Body of pancreas (tissue), 4 donors: Measurements from ENCODE around the gene MICALL1. TPM values are rescaled to one million over a fixed set of nuclear protein-coding genes. Genes with fewer than 3 reads are reported as not detected.

ENCODE experiments used
- ATAC-seq: fragments of 150-250 bp; one replicate; pipeline ENCODE4 v1.9.1; 2016
- DNase-seq, 4 donors: peaks; one replicate each; pipeline ENCODE4 v3.0.0-alpha.2; 2019
- H3K27ac ChIP-seq, 4 donors: fragments of 200-600 bp; sonication (generic); 1 replicate in 3 of 4; 2 replicates in 1 of 4; pipeline versions ENCODE4 v1.5.1 to v1.6.1; 2016 to 2019; ENCODE audit warnings: mild to moderate bottlenecking in 1 of 4, mixed read lengths in 1 of 4, moderate library complexity in 1 of 4
- H3K27me3 ChIP-seq, 2 donors: fragments of 200-600 bp; sonication (generic); one replicate each; pipeline ENCODE4 v1.6.0; 2016; ENCODE audit warnings: mild to moderate bottlenecking in 1 of 2
- H3K36me3 ChIP-seq, 2 donors: fragments of 200-600 bp; sonication (generic); replicated peaks in 1 of 2; 2 replicates each; pipeline ENCODE4 v1.5.1; 2016; ENCODE audit warnings: low read depth in 2 of 2; ENCODE audit not compliant: insufficient read depth in 1 of 2
- H3K4me1 ChIP-seq: fragments of 200-600 bp; sonication (generic); one replicate; pipeline ENCODE4 v1.6.0; 2016
- H3K4me3 ChIP-seq, 2 donors: fragments of 200-600 bp; sonication (generic); 1 replicate in 1 of 2; 2 replicates in 1 of 2; pipeline ENCODE4 v1.5.1; 2016 to 2019
- H3K9me3 ChIP-seq, 3 donors: fragments of 200-600 bp; sonication (generic); 1 replicate in 2 of 3; 2 replicates in 1 of 3; pipeline ENCODE4 v1.5.1; 2016
- POLR2A ChIP-seq, 3 donors: fragments of 450-650 bp; IDR thresholded peaks; one replicate each; pipeline ENCODE4 v1.6.1; 2016; ENCODE audit warnings: antibody characterized with exemption in 3 of 3, mild to moderate bottlenecking in 2 of 3
- WGBS, 2 donors: methylation state at CpG; one replicate each; pipeline ENCODE4 v1.1.5; 2017; 5-methylcytosine and 5-hydroxymethylcytosine counted together
- intact Hi-C: fragments of 100-400 bp; cut with DNase I; formaldehyde crosslinking; loops from one replicate; pipeline ENCODE4 v1.15.1; 2023
- total RNA-seq, 2 donors: library from RNA; depleted of rRNA; stranded (reverse); fragments of >200 nt; gene quantifications; one replicate each; pipeline ENCODE4 v1.1.0, GENCODE V29; 2016
- TF ChIP-seq, protein P1 (sequence below), 7 experiments: fragments of 450-650 bp in 4 of 7; fragments of 200-600 bp in 3 of 7; sonication (generic) in 3 of 7; IDR thresholded peaks; one replicate each; pipeline ENCODE4 v1.5.1; 2016 to 2019; ENCODE audit warnings: antibody characterized with exemption in 7 of 7

The MICALL1 gene
- total RNA-seq, 2 donors from 2014 or later: 19.2 to 34.9 TPM

- WGBS, 2 donors: 94% methylated on average over 16 to 18 of the region's 18 CpGs
- Histone ChIP-seq H3K4me3 (no peak overlapping the region), H3K4me1 (peaks cover 7% of the 10 kb centered on the region), H3K27ac (no peak overlapping the region), H3K27me3 (no peaks in the 10 kb centered on the region), H3K9me3 (no peaks in the 10 kb centered on the region), H3K36me3 (peaks cover 0 to 20% of the 10 kb centered on the region in 2 donors)
- DNase-seq (no peak), ATAC-seq (no peak)
- TF ChIP-seq POLR2A (IDR thresholded peaks at IDR 0.05): no peak
- TF ChIP-seq, protein P1, sequence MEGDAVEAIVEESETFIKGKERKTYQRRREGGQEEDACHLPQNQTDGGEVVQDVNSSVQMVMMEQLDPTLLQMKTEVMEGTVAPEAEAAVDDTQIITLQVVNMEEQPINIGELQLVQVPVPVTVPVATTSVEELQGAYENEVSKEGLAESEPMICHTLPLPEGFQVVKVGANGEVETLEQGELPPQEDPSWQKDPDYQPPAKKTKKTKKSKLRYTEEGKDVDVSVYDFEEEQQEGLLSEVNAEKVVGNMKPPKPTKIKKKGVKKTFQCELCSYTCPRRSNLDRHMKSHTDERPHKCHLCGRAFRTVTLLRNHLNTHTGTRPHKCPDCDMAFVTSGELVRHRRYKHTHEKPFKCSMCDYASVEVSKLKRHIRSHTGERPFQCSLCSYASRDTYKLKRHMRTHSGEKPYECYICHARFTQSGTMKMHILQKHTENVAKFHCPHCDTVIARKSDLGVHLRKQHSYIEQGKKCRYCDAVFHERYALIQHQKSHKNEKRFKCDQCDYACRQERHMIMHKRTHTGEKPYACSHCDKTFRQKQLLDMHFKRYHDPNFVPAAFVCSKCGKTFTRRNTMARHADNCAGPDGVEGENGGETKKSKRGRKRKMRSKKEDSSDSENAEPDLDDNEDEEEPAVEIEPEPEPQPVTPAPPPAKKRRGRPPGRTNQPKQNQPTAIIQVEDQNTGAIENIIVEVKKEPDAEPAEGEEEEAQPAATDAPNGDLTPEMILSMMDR (IDR thresholded peaks at IDR 0.05): no peak
- intact Hi-C loops: loop anchor here (5.0 kb wide), 1 partner anchor 137 kb away; the partner anchor contains the start of gene GALR3
Observed at GRCh38 chr22:37959231-37959825, 53.2 kb downstream of the MICALL1 start.

GRCh38 chr22:37961062-37961461 lies 55.0 kb downstream of the MICALL1 start:
- H3K27me3 ChIP-seq: no peaks in the 10 kb centered on the region
- ATAC-seq (no peak), DNase-seq (no peak)
- no peaks in the 10 kb centered on the region for H3K9me3 ChIP-seq
- H3K36me3 ChIP-seq: peaks cover 0 to 20% of the 10 kb centered on the region in 2 donors
- no peak overlapping the region for H3K27ac ChIP-seq
- intact Hi-C loops: no loop called here
- no peaks in the 10 kb centered on the region for H3K4me1 ChIP-seq
- 100% methylated on average over 3 to 4 of the region's 4 CpGs for WGBS, 2 donors
- no peak overlapping the region for H3K4me3 ChIP-seq
- TF ChIP-seq, protein P1 (IDR thresholded peaks at IDR 0.05): no peak
- no peak for TF ChIP-seq POLR2A (IDR thresholded peaks at IDR 0.05)

GRCh38 chr22:37965940-37966664 lies 60.0 kb downstream of the MICALL1 start:
- DNase-seq (no peak), ATAC-seq (no peak)
- WGBS, 2 donors: 63 to 74% methylated on average over 9 of the region's 9 CpGs
- Histone ChIP-seq H3K27me3 (no peaks in the 10 kb centered on the region), H3K27ac (no peak overlapping the region), H3K9me3 (no peaks in the 10 kb centered on the region), H3K4me1 (peaks cover 10% of the 10 kb centered on the region), H3K36me3 (peaks cover 0 to 6% of the 10 kb centered on the region in 2 donors), H3K4me3 (no peak overlapping the region)
- no peak for TF ChIP-seq POLR2A (IDR thresholded peaks at IDR 0.05)
- TF ChIP-seq, protein P1 (IDR thresholded peaks at IDR 0.05): no peak
- intact Hi-C loops: no loop called here

DNA sequence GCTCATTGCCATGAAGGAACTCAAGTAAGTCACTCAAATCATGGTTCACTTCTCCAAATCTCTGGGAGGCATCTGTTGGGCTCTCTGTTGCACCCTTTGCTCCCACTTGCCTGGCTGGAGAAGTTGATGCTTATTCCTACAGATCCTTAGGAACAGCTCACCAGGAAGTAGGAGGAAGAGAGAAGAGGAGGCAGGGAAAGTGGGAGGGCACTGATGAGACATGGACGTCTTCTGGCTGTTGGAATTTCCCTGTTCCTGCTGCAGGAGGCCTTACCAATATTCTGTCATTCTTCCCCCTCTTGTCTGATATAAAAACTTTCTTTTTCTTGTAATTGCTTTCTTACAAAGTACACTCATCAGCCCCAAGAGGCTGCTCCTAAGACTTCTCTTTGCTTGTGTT lies 61.0 kb downstream of the MICALL1 start:
- H3K36me3 ChIP-seq: peaks cover 0 to 6% of the 10 kb centered on the region in 2 donors
- H3K27me3 ChIP-seq: no peaks in the 10 kb centered on the region
- H3K4me1 ChIP-seq: peaks cover 10% of the 10 kb centered on the region
- no peak overlapping the region for H3K27ac ChIP-seq
- 54 to 57% methylated on average over 1 of the region's 1 CpG for WGBS, 2 donors
- TF ChIP-seq POLR2A (IDR thresholded peaks at IDR 0.05): no peak
- TF ChIP-seq, protein P1 (IDR thresholded peaks at IDR 0.05): no peak
- no peak overlapping the region for H3K4me3 ChIP-seq
- no peak for ATAC-seq
- DNase-seq: no peak
- intact Hi-C loops: no loop called here
- H3K9me3 ChIP-seq: no peaks in the 10 kb centered on the region
